AG08395 (cell line): ENCODE data around the gene NBPF6.
"Not testable (repeated sequence)": the region's sequence is repeated elsewhere in the genome, so short reads cannot be mapped to it uniquely, and the experiment has no call there.

Source experiments
- DNase-seq: peaks from one replicate; pipeline ENCODE4 v3.0.0; 2012; ENCODE audit warnings: mixed read lengths, low spot score

The NBPF6 gene

DNA sequence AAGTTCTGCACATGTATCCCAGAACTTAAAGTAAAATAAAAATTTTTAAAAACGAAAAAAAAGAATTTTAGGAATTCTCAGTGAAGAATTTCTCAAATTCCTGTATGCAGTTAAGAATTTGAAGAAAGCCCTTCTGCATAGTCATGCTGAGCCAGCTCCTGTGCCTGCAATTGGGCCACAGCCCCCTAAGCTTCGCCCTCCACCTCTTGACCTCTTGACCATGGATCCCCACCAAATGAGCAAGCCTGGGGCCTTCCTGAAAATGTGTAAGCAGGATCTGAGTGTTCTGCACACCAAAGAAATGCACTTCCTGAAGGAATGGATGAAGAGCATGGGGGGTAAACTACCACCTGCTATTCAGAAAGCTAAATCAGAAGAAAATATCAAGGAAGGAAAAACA is 52.0 kb downstream of the NBPF6 start:
- DNase-seq, result no peak

- DNase-seq, result peak; percentile 31
These were observed 52.5 kb downstream of the NBPF6 start for GRCh38 chr1:108502624-108503023.

GRCh38 chr1:108503062-108503733 is 53.1 kb downstream of the NBPF6 start:
- DNase-seq, result peak; percentile 86

- no peak for DNase-seq
These were observed 54.3 kb downstream of the NBPF6 start for GRCh38 chr1:108504447-108504846.

DNA sequence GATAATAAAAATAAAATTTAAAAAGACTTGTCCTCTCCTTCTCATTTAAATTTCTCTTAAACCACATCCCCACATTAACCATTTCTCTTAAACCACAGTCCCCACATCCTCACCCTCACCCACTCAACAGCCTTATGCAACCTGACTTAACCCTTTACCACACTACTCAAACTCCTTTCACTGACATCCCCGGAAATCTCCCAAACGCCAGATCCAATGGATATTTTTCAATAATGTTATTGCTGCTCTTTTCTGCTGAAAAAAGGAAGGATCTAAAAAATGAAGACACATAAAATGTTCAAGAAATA is 55.6 kb downstream of the NBPF6 start:
- DNase-seq, result no peak

DNA sequence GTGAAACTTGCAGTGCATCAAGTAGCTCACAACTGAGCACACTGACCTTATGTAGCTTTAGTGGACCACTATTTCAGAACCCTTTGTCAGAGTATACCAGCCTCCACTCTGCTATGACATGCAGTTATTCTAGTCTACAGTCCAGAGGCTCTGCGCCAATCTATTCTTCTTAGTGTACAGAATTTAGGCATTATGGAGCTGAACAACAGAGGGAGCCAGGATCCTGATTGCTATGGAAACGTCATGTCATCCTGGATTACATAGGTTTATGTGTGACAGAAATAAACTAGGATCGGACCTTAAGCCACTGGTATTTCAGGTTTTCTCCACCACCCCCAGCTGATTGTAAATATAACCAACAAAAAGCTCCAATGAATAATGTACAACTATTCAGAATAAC is 61.6 kb downstream of the NBPF6 start:
- no peak for DNase-seq

- peak; percentile 44 for DNase-seq
These were observed 62.3 kb downstream of the NBPF6 start for GRCh38 chr1:108512239-108513043.

GRCh38 chr1:108513044-108513415 is 62.9 kb downstream of the NBPF6 start:
- no peak for DNase-seq

- DNase-seq, result not testable (repeated sequence)
These were observed 63.8 kb downstream of the NBPF6 start for GRCh38 chr1:108513914-108514313.

DNA sequence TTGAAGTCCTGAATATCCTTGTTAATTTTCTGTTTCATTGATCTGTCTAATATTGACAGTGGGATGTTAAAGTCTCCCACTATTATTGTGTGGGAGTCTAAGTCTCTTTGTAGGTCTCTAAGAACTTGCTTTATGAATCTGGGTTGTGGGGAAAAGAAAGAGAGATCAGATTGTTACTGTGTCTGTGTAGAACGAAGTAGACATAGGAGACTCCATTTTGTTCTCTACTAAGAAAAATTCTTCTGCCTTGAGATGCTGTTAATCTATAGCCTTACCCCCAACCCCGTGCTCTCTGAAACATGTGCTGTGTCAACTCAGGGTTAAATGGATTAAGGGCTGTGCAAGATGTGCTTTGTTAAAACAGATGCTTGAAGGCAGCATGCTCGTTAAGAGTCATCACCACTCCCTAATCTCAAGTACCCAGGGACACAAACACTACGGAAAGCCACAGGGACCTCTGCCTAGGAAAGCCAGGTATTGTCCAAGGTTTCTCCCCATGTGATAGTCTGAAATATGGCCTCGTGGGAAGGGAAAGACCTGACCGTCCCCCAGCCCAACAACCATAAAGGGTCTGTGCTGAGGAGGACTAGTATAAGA is 67.3 kb downstream of the NBPF6 start:
- not testable (repeated sequence) for DNase-seq
